Peyer's patch (tissue), 4 donors: ENCODE measurements around the gene ASB2.

Experiments
- POLR2A ChIP-seq, 2 donors: fragments of 450-650 bp; IDR thresholded peaks; one replicate each; pipeline ENCODE4 v1.5.1; 2017; ENCODE audit warnings: antibody characterized with exemption in 2 of 2, mild to moderate bottlenecking in 2 of 2, moderate library complexity in 2 of 2
- TF ChIP-seq, protein P1 (sequence below), 6 experiments: fragments of 450-650 bp in 4 of 6; fragments of 200-600 bp in 2 of 6; sonication (generic) in 1 of 6; IDR thresholded peaks; one replicate each; pipeline ENCODE4 v1.5.1; 2017 to 2019; ENCODE audit warnings: antibody characterized with exemption in 6 of 6, mild to moderate bottlenecking in 3 of 6, moderate library complexity in 1 of 6

DNA sequence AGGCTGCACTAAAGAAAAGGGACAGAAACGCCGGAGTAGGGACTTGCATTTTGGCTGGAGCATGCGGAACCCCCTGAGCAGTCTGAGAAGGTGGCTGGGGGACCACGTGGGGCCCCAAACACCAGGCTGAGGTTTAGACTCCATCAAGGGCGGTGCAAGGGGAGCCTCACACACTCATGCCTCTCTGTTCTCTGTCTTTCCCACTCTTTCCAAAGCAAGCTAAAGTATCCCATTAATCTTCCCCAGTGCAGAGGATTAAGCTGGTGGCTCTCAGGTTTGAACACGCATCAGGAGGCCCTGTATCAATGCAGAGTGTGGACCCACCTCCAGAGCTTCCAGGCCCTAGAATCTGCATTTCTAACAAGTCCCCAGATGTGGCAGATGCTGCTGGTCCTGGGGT, 34.3 kb upstream of the ASB2 start:
- TF ChIP-seq POLR2A (IDR thresholded peaks at IDR 0.05): no peak
- TF ChIP-seq, protein P1, sequence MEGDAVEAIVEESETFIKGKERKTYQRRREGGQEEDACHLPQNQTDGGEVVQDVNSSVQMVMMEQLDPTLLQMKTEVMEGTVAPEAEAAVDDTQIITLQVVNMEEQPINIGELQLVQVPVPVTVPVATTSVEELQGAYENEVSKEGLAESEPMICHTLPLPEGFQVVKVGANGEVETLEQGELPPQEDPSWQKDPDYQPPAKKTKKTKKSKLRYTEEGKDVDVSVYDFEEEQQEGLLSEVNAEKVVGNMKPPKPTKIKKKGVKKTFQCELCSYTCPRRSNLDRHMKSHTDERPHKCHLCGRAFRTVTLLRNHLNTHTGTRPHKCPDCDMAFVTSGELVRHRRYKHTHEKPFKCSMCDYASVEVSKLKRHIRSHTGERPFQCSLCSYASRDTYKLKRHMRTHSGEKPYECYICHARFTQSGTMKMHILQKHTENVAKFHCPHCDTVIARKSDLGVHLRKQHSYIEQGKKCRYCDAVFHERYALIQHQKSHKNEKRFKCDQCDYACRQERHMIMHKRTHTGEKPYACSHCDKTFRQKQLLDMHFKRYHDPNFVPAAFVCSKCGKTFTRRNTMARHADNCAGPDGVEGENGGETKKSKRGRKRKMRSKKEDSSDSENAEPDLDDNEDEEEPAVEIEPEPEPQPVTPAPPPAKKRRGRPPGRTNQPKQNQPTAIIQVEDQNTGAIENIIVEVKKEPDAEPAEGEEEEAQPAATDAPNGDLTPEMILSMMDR (IDR thresholded peaks at IDR 0.05): no peak
